ENCODE results near the gene HS6ST1. TPM values are rescaled to one million over a fixed set of nuclear protein-coding genes. Genes with fewer than 3 reads are reported as not detected.

HS6ST1 gene
- total RNA-seq, 2 donors from 2014 or later: 19.3 to 22.9 TPM

DNA sequence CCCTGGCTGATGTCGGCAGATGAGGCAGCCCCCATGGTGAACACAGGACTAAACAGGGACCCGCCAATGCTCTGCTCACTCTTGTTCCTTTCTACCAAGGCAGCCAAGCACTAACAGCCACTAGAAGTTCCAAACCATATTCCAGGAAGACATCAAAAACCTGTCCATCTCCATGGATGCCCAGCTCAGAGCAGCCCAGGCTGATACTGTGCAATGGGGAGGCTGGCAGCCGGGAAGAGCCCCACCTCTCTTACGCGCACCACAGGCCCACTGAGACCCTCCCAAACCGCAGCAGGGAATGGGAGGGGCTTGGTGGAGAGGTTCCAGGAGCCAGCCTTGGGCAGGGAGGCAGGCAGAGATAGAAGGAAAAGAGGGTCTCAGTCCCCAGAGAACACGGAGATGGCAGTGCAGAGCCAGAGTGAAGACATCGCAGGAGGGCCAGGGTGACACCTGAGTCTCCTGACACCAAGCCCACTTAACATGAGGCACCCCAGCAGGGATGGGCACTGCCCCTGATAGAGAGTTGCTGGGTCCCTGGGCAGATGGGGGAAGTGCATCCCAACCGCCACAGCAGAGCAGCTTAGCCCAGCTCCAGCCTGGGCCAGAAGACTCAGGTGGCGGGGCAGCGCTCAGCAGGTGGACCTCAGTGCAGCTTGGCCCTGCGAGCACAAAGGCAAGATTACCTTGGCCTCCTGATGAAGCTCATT is 3.4 kb downstream of the HS6ST1 start:
- intact Hi-C loops (cut with DNase I): no loop called here

DNA sequence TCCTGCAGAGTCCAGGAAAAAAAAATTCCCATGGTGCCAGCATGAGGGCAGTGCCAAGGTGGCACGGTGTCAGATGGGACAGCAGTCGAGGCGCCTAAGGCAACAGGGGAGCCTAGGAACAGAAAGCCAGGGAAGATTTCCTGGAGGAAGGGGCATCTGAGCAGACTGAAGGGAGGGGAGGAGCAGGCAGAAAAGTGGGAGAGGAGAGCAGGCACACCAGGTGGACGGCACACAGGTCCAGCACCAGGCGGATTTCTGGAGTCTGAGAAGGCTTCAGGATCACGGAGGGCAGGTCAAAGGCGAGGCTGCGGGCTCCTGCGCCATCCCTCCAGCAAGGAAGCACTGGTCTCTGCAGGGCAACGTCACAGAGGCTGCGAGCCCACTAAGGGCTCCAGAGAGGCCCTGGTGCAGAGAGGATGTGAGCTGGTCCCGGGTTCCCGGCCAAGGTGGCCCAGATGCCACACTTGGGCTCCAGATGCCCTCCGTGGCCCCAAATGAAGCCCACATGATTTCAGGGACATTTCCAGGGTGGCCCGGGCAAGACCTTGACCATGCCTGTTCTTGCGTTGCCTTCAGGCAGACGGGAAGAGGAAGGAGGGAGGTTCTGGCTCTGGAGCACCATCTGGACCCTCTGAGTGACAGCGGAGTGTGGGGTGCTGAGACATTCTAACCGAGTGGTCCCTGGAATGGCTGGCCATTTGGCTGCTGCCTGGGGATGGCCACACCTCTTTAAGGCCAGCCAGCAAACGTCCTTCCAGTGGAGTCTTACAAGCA is 4.1 kb downstream of the HS6ST1 start:
- DNase-seq: peak; percentile 15
- H3K27me3 ChIP-seq: no peaks in the 10 kb centered on the region
- H3K36me3 ChIP-seq: no peaks in the 10 kb centered on the region
- no peak overlapping the region for H3K4me3 ChIP-seq
- no peaks in the 10 kb centered on the region for H3K9me3 ChIP-seq
- H3K27ac ChIP-seq: no peak overlapping the region
- H3K4me1 ChIP-seq: peaks cover 6% of the 10 kb centered on the region
- intact Hi-C loops (cut with DNase I): no loop called here
- TF ChIP-seq, protein P1, sequence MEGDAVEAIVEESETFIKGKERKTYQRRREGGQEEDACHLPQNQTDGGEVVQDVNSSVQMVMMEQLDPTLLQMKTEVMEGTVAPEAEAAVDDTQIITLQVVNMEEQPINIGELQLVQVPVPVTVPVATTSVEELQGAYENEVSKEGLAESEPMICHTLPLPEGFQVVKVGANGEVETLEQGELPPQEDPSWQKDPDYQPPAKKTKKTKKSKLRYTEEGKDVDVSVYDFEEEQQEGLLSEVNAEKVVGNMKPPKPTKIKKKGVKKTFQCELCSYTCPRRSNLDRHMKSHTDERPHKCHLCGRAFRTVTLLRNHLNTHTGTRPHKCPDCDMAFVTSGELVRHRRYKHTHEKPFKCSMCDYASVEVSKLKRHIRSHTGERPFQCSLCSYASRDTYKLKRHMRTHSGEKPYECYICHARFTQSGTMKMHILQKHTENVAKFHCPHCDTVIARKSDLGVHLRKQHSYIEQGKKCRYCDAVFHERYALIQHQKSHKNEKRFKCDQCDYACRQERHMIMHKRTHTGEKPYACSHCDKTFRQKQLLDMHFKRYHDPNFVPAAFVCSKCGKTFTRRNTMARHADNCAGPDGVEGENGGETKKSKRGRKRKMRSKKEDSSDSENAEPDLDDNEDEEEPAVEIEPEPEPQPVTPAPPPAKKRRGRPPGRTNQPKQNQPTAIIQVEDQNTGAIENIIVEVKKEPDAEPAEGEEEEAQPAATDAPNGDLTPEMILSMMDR (IDR thresholded peaks at IDR 0.05): no peak
- no peak overlapping the region for H3K9ac ChIP-seq (ENCODE audit: low read depth in 2 of 2, low read length in 2 of 2)

More for the DNA sequence above, 3.4 kb downstream of the HS6ST1 start:
- no peak overlapping the region for H3K4me3 ChIP-seq
- no peaks in the 10 kb centered on the region for H3K27me3 ChIP-seq
- H3K9ac ChIP-seq (ENCODE audit: low read depth in 2 of 2, low read length in 2 of 2): no peak overlapping the region
- peaks cover 6% of the 10 kb centered on the region for H3K4me1 ChIP-seq
- H3K36me3 ChIP-seq: no peaks in the 10 kb centered on the region
- TF ChIP-seq, protein P1 (IDR thresholded peaks at IDR 0.05): no peak
- no peak overlapping the region for H3K27ac ChIP-seq
- DNase-seq: no peak
- no peaks in the 10 kb centered on the region for H3K9me3 ChIP-seq

DNA sequence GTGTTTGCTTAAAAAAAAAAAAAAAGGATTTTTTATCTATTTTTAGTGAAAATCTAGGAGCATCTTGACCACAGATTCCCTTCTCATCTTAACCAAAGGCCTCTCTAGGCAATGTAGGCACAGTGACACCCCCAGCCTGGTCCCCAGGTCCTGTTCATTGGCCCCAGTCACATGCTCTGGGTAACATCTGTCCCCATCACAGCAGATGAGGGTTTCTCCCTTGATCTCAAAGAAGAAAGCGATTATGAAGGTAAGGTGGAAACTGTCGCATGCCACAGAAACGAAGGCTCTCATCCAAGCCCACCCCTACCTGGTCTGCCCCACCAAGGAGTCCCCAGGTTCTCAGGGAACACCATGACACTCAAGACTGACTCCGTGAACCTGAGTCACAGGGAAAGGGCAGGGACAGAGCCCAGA is 4.7 kb downstream of the HS6ST1 start:
- TF ChIP-seq, protein P1 (IDR thresholded peaks at IDR 0.05): no peak
- H3K9me3 ChIP-seq: no peaks in the 10 kb centered on the region
- no peaks in the 10 kb centered on the region for H3K36me3 ChIP-seq
- H3K4me3 ChIP-seq: no peak overlapping the region
- intact Hi-C loops (cut with DNase I): loop anchor here (2.0 kb wide), 1 partner anchor 135 kb away; no protein-coding TSS in a partner anchor
- peaks cover 6% of the 10 kb centered on the region for H3K4me1 ChIP-seq
- peak; percentile 12 for DNase-seq
- H3K9ac ChIP-seq (ENCODE audit: low read depth in 2 of 2, low read length in 2 of 2): no peak overlapping the region
- no peaks in the 10 kb centered on the region for H3K27me3 ChIP-seq
- no peak overlapping the region for H3K27ac ChIP-seq

DNA sequence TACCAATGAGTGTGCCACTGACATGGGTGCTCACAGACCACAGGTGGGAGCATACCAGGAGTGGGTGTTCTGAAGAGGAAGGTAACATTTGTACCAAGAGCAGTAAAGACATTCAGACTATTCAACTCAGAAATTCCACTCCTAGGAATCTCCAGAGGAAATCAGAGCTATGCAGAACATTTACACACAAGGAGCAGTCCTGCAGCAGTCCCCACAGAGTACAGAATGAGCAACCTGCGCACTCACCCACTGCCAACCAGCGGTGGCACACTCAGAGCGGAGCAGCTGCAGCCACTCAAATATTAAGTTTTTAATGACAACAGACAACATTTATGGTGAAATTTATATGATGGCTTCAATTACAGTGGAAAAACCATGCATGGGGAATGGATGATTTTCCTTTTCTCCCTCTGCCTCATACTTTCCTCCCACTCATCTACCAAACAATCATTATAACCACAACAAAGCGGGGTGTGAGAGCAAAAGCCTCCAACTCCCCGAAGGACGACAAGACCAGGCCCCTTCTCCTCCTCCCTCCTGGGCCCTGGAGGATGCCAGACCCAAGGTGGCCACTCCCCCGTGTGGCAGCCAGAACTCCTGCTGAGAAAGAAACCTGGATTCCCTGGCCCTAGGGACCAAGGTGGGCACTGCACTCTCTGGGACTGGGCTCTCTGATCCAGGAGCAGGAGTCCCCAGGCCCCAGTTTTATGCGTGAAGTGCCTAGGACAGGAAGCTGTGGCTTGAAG is 5.4 kb downstream of the HS6ST1 start:
- Histone ChIP-seq H3K36me3 (no peaks in the 10 kb centered on the region), H3K27ac (no peak overlapping the region), H3K27me3 (no peaks in the 10 kb centered on the region), H3K9ac (ENCODE audit: low read depth in 2 of 2, low read length in 2 of 2) (no peak overlapping the region), H3K4me1 (peaks cover 6% of the 10 kb centered on the region), H3K9me3 (no peaks in the 10 kb centered on the region), H3K4me3 (no peak overlapping the region)
- TF ChIP-seq, protein P1 (IDR thresholded peaks at IDR 0.05): no peak
- DNase-seq: peak; percentile 16
- intact Hi-C loops (cut with DNase I): loop anchor here (2.0 kb wide), 1 partner anchor 134 kb away; no protein-coding TSS in a partner anchor

DNA sequence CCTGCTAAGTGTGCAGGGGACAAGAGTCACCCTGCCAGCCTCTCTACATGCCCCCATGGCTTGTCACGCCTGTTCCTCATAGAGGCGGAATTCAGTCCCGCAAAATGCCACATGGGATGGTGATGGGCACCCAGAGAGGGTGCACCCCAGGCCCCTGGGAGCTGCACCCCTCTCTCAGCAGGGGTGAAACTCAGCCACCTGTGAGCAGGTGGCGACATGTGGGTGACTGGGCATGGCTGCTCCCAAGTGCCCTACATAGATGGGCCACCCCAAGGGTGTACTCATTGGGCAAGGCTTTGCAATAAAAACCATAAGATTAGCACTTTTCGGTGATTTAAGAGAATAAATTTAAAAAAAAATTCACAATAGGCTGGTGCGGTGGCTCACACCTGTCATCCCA is 6.3 kb downstream of the HS6ST1 start:
- Histone ChIP-seq H3K27me3 (no peaks in the 10 kb centered on the region), H3K9me3 (no peaks in the 10 kb centered on the region), H3K36me3 (no peaks in the 10 kb centered on the region), H3K9ac (ENCODE audit: low read depth in 2 of 2, low read length in 2 of 2) (no peak overlapping the region), H3K4me3 (no peak overlapping the region), H3K4me1 (peaks cover 6% of the 10 kb centered on the region), H3K27ac (no peak overlapping the region)
- TF ChIP-seq, protein P1 (IDR thresholded peaks at IDR 0.05): no peak
- intact Hi-C loops (cut with DNase I): loop anchor here (2.0 kb wide), 1 partner anchor 134 kb away; no protein-coding TSS in a partner anchor
- peak; percentile 11 for DNase-seq
